Glomerular endothelial cell (primary cell): ENCODE measurements around the gene NPPA. TPM values are rescaled to one million over a fixed set of nuclear protein-coding genes. Genes with fewer than 3 reads are reported as not detected.
"Not testable (repeated sequence)": the region's sequence is repeated elsewhere in the genome, so short reads cannot be mapped to it uniquely, and the experiment has no call there.

Experiments
- DNase-seq: peaks from one replicate; pipeline ENCODE4 v3.0.0-alpha.2; 2011; ENCODE audit warnings: low read depth, low spot score; ENCODE audit errors: extremely low read depth
- total RNA-seq: library from RNA; depleted of rRNA; stranded (reverse); fragments of >200 nt; gene quantifications from 2 replicates; pipeline ENCODE4 v1.2.3, GENCODE V29; 2015

The NPPA gene
- total RNA-seq = not detected in 2 replicates

- DNase-seq = no peak
Observed at GRCh38 chr1:11847667-11848372, at the start of gene NPPA. Gene NPPA, minus strand, starts transcription at chr1:11847783. Its CDS starts 99 bp downstream, at chr1:11847684.

GRCh38 chr1:11894501-11894900 lies 46.9 kb upstream of the NPPA start:
- DNase-seq = not testable (repeated sequence)

- DNase-seq = no peak
Observed at GRCh38 chr1:11893907-11894251, 46.3 kb upstream of the NPPA start.

GRCh38 chr1:11891433-11892186 lies 44.0 kb upstream of the NPPA start:
- no peak for DNase-seq

- DNase-seq = no peak
Observed at GRCh38 chr1:11888877-11889208, 41.3 kb upstream of the NPPA start.

GRCh38 chr1:11888206-11888876 lies 40.8 kb upstream of the NPPA start:
- DNase-seq = no peak

GRCh38 chr1:11887666-11888007 lies 40.1 kb upstream of the NPPA start:
- DNase-seq = no peak

- DNase-seq = no peak
Observed at GRCh38 chr1:11886986-11887665, 39.5 kb upstream of the NPPA start.

GRCh38 chr1:11885916-11886315 lies 38.3 kb upstream of the NPPA start:
- no peak for DNase-seq

GRCh38 chr1:11882814-11883538 lies 35.4 kb upstream of the NPPA start:
- no peak for DNase-seq

- no peak for DNase-seq
Observed at GRCh38 chr1:11881749-11882441, 34.3 kb upstream of the NPPA start.

- DNase-seq = no peak
Observed at GRCh38 chr1:11880911-11881748, 33.5 kb upstream of the NPPA start.

- DNase-seq = no peak
Observed at GRCh38 chr1:11880181-11880575, 32.6 kb upstream of the NPPA start.

- no peak for DNase-seq
Observed at GRCh38 chr1:11879311-11880180, 32.0 kb upstream of the NPPA start.

GRCh38 chr1:11878891-11879190 lies 31.3 kb upstream of the NPPA start:
- no peak for DNase-seq

GRCh38 chr1:11878081-11878890 lies 30.7 kb upstream of the NPPA start:
- DNase-seq = no peak

- no peak for DNase-seq
Observed at GRCh38 chr1:11877074-11877473, 29.5 kb upstream of the NPPA start.

- DNase-seq = no peak
Observed at GRCh38 chr1:11875094-11875493, 27.5 kb upstream of the NPPA start.
